HG03025 (cell line): Measurements from ENCODE around the gene MYORG.

Experiments
- ATAC-seq: cut with Tn5 transposase; IDR thresholded peaks from one replicate; pipeline ENCODE4 v1.9.1; 2021; ENCODE audit warnings: mild to moderate bottlenecking, moderate library complexity; ENCODE audit not compliant: unreplicated experiment, low FRiP score

Gene MYORG

DNA sequence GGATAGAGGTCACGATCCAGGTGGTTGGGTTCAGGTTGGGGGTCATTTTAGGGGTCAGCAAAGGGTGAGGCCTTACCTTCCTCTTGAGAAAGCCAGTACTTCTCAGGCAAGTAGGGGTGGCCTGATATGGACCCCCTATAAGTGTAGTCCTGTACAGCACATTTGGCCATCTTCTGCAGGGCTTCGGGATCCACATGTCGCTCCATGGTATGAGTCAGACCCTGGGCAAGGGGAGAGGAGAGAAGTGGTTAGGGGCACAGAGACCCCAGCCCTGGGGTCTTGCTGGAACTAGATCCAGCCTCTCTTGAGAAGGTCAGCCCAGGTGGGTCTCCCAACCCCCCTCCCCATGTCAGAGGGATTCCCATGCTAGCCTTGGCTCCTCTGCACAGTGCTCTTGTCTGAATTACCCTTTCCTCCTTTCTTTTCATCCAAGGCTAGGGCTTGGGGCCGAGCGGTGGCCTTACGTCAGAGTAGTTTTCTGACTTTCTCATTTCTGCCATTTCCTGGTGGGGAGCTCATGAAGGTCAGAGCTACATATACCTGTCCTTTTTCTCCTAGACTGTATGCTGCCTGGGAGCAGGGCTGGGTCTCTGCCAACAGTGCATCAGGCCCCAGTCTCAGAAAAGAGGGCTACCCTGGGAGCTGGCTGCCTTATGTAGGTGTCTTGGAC lies 9.0 kb upstream of the MYORG start:
- ATAC-seq: no peak

DNA sequence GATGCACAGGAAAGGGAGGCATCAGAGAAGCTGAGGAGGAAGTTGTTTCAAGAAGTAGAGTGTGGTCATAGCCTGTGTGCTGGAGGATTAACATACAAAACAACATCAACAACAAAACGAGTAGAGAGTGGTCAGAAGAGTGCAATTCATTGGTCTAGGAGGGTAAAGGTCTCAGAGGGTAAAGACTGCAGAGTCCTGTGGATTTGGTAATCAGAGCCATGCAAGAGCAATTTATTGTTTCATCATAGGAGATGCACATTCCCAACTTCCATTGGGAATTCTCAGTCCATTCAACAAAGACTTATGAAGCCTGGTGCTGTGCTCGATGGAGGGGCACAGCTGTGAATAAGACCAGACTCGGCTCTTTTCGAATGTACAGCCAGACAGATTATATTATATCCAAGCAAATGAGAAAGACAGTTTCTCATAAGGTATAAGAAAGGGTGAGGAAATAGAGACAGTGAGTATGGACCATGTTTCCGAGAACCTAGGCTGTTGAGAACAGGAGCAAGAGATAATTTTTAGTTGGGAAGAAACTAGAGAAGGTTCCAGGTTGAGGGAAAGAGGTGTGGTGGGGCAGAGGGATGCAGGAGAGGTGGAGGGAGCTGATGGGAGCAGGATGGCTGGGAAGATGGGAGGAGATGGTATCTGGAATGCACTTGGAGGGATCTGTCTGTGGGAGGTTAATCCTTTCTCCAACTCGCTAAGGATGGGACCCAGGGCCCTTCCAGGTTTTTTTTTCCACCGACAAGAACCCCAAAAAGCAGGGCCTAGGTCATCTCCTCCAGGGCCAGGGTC lies 7.9 kb upstream of the MYORG start:
- no peak for ATAC-seq

DNA sequence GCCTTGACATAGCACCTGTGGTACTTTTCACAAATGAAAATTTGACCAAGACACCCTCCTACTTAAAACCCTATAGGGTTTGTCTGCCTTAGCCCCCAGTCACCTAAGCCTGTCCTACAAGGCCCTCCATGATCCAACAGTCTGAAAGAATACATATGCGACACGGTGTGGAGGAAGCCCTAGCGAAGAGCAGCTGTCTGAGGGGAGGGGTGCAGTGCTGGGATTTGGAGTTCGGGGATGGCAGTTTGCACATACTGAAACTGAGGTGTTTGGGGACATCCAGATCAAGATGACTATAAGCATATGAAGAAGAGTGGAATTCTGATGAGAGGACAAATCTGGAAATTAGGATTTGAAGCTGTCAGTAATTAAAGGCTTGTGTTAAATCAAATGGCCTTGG lies 7.2 kb upstream of the MYORG start:
- ATAC-seq: no peak

DNA sequence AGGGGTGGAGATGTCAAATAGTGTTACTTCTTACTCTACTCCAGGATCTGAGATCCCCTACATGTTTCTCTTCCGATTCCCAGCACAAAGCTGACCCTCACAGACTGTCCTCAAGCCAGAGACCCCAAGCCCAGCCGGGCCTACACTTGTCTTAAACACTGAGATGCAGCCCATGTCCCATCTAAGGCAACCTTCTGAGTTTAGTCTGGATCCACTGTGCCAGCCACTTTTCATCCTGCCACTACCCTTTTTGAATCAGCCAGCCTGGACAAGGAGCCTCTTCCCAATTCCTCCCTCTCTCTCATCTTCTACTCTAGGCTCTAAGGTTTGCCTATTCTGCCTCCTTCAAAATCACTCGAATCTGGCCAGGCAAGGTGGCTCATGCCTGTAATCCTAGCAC lies 6.2 kb upstream of the MYORG start:
- ATAC-seq: no peak

DNA sequence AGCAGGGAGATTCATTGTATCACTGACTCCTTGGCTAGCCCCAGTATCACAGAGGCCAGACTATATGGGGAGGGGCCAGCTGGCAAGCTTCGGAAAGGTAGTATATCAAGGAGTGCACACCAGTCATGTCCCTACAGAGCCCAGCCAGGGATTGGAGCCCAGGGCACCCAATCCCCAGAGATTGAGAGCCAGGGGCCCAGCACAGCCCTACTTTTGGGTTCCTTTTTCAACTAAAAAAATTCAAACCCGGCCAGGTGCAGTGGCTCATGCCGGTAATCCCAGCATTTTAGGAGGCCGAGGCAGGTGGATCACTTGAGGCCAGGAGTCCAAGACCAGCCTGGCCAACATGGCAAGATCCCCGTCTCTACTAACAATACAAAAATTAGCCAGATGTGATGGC lies 5.4 kb upstream of the MYORG start:
- no peak for ATAC-seq

DNA sequence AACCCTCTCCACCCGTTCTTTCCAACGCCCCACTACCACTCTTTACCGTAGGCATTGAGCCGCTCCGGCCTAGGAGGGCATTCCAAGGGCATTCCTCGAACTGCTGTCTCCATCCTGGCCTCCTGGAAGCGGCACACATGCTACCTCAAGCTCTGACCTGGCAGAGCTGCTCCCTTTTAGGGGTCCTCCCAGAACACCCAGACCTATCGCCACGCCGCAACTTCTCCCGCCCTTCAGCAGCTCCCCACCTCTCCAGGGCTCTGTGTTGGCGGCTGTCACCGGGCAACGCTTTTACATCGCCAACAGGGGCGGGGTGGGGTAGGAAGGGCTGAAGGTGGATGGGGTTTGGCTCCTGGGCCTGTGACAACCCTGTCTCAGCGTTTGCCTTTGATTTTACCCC lies 4.6 kb upstream of the MYORG start:
- no peak for ATAC-seq

DNA sequence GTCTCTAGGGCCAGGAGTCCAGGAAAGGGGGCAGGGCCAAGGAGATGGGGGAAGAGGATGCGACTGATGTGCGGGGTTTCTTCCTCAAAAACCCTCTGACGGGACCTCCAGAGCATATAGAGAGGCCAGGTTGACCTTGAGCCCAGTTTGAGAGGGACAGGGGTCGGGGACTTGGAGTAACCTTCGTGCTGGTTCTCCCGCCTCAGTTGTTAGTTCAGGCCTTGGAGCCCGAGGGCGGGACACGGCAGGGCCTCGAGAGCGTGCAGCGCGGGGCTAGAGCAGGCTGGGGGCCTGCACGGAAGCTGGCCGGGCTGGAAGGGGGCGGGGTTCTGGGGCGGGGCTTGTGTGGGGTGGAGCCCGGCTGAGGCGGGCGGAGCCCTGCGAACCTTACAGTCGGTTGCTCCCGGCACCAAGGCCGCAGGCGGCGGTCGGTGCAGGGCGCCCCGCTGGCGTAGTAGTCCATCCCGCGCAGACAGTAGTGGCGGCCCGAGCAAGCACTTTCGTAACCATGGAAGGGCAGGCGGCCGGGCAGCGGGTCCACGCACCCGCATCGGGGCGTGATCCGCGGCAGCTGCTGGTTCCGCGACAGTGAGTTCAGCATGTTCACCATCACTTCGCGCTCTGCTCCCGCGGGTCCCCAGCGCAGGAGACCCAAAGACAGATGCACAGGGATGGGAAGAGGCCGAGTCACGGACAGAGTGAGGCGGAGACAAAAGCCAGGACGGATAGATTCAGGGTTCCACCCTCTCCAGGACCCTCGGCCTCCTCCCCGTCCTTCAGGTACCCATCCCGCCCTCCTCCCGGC lies 4.0 kb upstream of the MYORG start:
- ATAC-seq: no peak

DNA sequence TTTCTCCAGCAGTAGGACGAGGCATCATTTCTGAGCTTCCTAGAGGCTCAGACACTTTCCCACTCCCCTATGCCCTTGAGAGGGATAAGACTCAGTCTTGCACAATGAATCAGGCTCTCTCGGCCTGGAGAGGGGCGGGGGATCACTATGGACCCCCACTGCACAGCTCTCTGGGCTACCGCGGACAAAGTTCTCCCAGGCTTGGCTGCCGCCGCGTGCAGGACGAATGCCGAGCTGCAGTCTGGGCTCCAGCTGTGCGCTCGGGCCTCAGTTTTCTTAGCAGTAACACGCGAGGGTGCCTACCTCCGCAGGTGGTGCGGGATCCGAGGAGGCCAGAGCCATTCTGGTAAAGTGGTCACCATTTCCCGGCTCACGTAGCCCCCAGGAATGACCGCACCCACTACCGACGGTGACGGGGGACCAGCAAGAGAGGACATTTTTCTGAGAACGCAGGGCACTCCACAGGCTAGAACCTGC lies 3.4 kb upstream of the MYORG start:
- no peak for ATAC-seq

DNA sequence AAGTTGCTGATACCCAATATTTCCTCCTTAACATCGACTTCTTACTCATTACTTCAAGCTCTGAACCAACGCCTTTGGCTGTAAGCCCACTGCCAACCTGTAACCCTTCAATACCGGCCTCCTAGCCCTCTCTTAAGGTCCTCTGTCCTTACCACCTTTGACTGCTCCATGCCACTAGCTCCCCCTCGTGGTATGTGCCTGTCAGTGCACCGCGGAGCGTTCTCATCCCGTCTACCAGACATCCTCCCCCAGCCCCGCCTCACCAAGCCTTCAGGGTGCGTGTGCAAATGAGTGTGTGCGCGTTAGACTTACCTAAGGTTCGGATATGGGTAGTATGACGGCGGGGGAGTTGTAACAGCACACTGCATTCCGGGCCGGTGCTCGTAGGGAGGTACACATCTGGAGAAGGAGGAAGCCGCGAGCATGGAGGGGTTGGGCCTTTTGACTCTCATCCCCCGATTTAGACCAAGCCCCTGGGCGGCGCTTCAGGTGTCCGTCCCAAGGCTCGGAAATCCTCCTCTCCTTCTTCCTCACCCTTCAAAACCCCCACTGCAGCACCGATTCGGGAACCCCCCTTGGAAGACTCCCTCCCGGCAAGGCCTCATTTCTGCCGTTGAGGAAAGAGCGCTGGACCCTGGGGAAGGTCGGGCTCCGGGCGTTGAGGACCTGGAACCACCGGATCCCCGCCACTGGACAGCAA lies 2.8 kb upstream of the MYORG start:
- ATAC-seq: no peak

DNA sequence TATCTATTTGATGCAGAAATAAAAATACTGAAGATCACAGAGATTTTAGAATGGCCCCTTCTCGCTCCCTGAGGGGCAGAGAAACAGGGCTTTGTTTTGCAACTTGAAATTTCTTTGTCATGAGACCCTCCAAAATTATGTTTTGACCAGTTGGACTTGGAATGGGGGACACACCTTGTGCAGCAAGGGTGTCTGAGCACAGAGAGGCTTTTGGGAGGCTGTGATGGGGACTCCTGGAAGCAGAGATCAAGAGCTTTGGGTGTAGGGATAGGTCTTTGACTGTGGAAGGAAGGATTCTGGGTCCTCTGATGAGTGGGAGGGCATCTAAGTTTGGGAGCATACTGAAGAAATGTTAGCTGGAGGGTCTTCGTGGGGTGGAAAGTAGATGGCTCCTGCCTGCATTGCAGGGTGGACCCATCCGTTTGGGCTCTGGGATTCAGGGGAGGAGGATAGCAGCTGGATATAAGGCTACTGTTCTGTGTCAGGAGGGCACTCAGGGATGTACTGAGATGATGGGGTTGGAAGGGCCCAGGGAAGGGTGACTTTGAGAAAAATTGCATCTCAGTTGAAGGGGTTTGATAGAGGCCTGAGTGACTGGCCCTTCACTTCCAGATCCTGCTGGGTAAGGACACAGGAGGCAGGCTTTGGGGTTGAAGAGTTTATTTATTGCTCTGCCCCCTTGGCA lies 1.8 kb upstream of the MYORG start:
- ATAC-seq: no peak

DNA sequence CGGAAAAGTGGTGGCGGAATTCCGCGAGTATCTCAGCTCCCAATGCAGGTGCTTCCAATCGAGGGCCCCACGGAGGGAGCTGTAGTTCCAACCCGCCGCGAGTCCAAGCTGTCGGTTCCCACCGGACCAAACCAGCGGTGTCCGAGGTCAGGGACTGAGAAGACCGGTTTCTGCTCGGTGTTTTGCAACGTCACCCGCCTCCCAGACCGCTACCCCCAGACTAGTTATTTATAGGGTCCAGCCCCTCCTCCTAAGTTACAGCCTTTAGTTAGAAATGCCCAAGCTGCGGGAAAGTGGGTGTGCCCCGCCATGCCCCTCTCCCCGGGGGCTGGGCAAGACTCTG lies 677 bp upstream of the MYORG start:
- no peak for ATAC-seq

DNA sequence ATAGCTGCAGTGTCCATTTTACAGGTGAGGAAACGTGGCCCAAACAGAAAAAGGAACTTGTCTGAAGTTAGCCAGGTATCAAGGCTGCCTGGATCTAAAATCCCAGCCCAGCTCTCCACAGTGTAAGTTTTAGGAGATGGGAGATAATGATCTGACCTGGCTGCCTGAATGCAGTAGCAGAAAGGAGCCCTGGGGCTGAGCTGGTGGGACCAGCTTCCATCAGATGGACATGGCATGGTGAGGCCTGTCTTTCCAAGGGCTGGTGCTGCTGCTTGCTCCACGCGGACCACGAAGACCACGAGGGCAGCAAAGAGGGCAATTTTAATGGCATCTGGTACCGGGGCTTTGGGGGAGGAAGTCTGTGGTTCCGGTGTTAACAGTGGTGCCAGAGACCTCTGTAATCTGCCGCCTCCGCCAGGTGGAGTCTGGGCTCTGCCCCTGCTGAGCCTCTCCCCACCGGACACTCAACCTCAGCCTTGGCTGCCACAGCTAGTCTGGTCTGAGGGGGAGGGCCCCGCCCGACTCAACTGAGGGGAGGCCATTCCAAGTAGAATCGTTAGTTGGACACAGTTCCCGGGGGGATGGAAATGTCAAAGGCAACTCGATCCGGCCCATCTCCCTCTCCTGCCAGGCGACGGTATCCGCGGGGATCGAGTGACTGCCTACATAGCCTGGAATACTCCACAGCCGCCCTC lies 650 bp downstream of the MYORG start:
- no peak for ATAC-seq

DNA sequence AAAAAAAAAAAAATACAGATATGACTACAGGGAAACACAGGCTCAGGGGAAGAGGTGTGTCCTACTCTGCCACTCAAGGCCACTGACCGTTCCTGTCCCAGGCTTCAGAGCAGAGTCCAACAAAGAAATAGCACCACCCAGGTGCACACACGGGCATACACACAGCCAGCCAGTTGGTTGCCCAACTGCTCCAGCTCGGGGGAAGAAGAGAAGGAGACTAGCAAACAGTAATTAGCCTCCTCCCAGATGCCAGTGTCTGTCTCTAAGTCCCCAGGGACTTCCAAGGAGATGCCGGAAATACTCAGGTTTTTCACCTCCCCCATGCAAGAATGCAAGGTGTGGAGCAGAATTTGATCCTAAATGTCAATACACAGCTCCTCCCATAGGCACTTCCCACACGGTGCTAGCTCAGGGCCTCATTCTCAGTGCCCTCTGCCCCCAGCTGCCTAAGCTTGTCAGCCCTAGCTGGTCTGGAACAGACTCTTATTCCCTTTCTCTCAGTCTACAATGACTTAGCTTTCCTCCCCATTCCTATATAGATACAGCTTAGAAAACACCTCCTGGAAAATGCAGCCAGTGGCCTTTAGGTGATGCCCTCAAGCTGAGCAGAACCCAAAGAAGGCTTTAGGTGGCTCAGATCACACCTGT lies 1.7 kb downstream of the MYORG start:
- no peak for ATAC-seq

DNA sequence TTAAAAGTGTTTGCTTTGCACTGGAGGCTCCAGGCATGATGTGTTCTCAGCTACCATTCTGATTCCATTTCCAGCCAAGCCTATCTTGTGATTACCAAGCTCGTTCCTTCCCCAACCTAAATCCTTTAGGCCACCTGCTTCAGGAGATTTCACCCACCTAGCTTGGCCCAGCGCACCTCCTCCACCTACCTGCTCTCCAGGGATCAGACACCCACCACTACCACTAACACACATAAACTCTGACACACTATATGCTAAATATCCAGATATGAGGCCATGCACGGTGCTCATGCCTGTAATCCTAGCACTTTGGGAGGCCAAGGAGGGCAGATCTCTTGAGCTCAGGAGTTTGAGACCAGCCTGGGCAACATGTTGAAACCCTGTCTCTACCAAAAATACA lies 2.4 kb downstream of the MYORG start:
- ATAC-seq: no peak

DNA sequence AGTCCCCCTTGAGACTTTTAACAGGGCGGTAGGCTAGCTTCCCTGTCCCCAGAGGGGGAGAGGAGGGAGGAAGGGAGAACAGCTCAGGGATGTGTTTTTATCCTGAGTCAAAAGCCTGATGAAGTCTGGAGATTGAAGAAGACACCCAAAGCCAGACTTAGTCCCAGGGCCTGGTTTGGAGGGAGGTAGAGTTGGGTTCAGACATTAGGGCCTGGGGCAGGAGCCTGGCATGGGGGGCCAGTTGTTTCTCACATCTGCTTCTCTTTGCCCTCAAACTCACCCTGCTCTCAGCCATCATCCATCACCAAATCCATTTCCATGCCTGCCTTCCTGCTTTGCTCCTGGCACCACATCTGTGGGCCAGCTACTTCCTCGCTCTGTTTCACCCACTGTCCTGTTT lies 2.9 kb downstream of the MYORG start:
- no peak for ATAC-seq

DNA sequence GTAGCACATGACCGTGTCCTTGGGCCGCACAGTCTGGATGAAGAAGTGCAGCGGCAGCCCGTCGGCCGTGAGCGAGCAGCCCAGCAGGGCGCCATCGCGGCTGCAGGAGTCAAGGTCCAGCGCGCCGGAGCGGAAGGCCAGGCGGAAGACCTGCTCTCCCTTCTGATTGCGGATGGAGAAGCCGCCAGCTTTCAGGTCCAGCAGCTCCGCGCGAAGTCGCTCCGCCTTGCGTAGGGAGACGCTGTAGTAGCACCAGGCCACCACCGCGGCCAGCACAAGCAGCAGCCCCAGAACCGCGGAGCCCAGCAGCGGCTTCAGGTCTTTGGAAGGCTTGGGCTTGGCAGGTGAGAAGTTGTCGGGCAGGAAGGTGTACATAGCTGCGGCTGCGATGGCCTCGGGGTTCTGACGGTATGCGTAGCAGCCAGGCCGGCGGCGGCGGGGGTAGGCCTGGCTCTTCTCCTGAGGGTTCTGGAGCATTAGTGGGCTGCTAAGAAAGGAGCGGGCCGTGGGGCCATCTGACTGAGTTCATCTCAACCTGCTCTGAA lies 4.2 kb downstream of the MYORG start:
- ATAC-seq: no peak

DNA sequence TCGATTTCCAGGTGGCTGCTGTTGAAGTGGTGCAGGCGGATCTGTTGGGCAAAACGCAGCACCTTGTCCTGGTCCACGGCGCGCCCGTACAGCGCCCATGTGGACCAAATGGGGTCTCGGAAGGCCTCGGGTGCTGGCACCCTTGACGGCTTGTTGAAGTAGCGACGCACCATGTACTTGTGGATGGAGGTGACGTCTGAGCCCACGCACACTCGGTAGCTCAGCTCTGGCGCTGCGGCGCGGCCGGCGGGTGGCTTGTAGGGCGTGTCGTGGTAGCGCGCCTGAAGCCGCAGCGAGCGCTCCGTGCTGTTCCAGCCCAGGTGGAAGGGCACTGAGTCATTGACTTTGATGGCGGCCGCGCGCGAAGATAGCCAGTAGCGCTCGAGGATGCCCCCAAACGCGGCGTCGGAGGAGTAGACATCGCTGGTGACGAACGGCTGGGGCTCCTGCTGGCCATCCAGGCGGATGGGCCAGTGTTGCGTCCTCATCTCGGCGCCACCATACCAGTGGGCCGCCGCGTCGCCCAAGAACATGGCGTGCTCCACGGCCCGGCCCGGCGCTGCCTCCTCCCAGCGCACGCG lies 4.7 kb downstream of the MYORG start:
- no peak for ATAC-seq
